Stimulated activated CD8-positive, alpha-beta memory T cell treated with anti-CD3 and anti-CD28 coated beads, Interleukin-7, amount 100 ng/mL, for 48 hours (primary cell): Measurements from ENCODE around the gene DENND10.
"Not testable (repeated sequence)": the region's sequence is repeated elsewhere in the genome, so short reads cannot be mapped to it uniquely, and the experiment has no call there.

Experiments used
- DNase-seq, 2 donors: peaks; one replicate each; pipeline ENCODE4 v3.0.0-alpha.2; 2020; ENCODE audit warnings: low read depth in 1 of 2; ENCODE audit errors: extremely low read depth in 1 of 2

The DENND10 gene

GRCh38 chr10:119129721-119130120, 25.8 kb downstream of the DENND10 start:
- DNase-seq, result no peak

- DNase-seq, result peak in 1 of 2 donors; percentile 49
Observed at GRCh38 chr10:119131512-119132240, 27.8 kb downstream of the DENND10 start.

- no peak for DNase-seq
Observed at GRCh38 chr10:119132521-119133345, 28.8 kb downstream of the DENND10 start.

GRCh38 chr10:119133949-119134348, 30.0 kb downstream of the DENND10 start:
- DNase-seq, result peak in 1 of 2 donors; percentile 83

- DNase-seq, result no peak
Observed at GRCh38 chr10:119135513-119135881, 31.6 kb downstream of the DENND10 start.

GRCh38 chr10:119136084-119136483, 32.2 kb downstream of the DENND10 start:
- no peak for DNase-seq

GRCh38 chr10:119137878-119138277, 34.0 kb downstream of the DENND10 start:
- not testable (repeated sequence) for DNase-seq

GRCh38 chr10:119138346-119139306, 34.7 kb downstream of the DENND10 start:
- no peak for DNase-seq

GRCh38 chr10:119139464-119140067, 35.7 kb downstream of the DENND10 start:
- DNase-seq, result no peak

- no peak for DNase-seq
Observed at GRCh38 chr10:119140603-119141245, 36.8 kb downstream of the DENND10 start.

GRCh38 chr10:119143657-119144056, 39.7 kb downstream of the DENND10 start:
- no peak for DNase-seq

- DNase-seq, result no peak
Observed at GRCh38 chr10:119149157-119149556, 45.2 kb downstream of the DENND10 start.

GRCh38 chr10:119149729-119150128, 45.8 kb downstream of the DENND10 start:
- DNase-seq, result no peak

GRCh38 chr10:119151601-119152000, 47.7 kb downstream of the DENND10 start:
- not testable (repeated sequence) for DNase-seq

- DNase-seq, result no peak
Observed at GRCh38 chr10:119153041-119153440, 49.1 kb downstream of the DENND10 start.

- no peak for DNase-seq
Observed at GRCh38 chr10:119153661-119154060, 49.7 kb downstream of the DENND10 start.

GRCh38 chr10:119159332-119159731, 55.4 kb downstream of the DENND10 start:
- no peak for DNase-seq

- DNase-seq, result no peak
Observed at GRCh38 chr10:119161680-119162451, 58.0 kb downstream of the DENND10 start.

- no peak for DNase-seq
Observed at GRCh38 chr10:119162452-119163092, 58.7 kb downstream of the DENND10 start.
